Heart left ventricle (tissue), 16 donors: ENCODE data around the gene DIP2C. TPM values are rescaled to one million over a fixed set of nuclear protein-coding genes. Genes with fewer than 3 reads are reported as not detected.

Source experiments
- ATAC-seq, 4 donors: fragments of 200-7000 bp; cut with Tn5 transposase; one replicate each; pipeline ENCODE4 v1.9.1; 2020 to 2022; ENCODE audit warnings: moderate library complexity in 4 of 4, mild to moderate bottlenecking in 3 of 4, moderate number of reproducible peaks in 1 of 4
- DNase-seq, 5 donors: peaks; one replicate each; pipeline ENCODE4 v3.0.0-alpha.2; 2020
- H3K27ac ChIP-seq, 12 donors: fragments of 200-600 bp; sonication (generic) in 4 of 12; one replicate each; pipeline versions ENCODE4 v1.5.0 to v1.8.0; 2016 to 2022; ENCODE audit warnings: mild to moderate bottlenecking in 2 of 12
- H3K27me3 ChIP-seq, 9 donors: fragments of 200-600 bp; sonication (generic) in 2 of 9; one replicate each; pipeline versions ENCODE4 v1.5.1 to v1.8.0; 2016 to 2022; ENCODE audit warnings: mild to moderate bottlenecking in 3 of 9
- H3K36me3 ChIP-seq, 9 donors: fragments of 200-600 bp; sonication (generic) in 2 of 9; one replicate each; pipeline versions ENCODE4 v1.5.0 to v1.8.0; 2018 to 2022; ENCODE audit warnings: mild to moderate bottlenecking in 2 of 9
- H3K4me1 ChIP-seq, 12 donors: fragments of 200-600 bp; sonication (generic) in 4 of 12; one replicate each; pipeline versions ENCODE4 v1.5.0 to v1.8.0; 2016 to 2022; ENCODE audit warnings: mild to moderate bottlenecking in 3 of 12
- H3K4me3 ChIP-seq, 12 donors: fragments of 200-600 bp; sonication (generic) in 4 of 12; one replicate each; pipeline versions ENCODE4 v1.5.0 to v1.8.0; 2017 to 2022; ENCODE audit warnings: mild to moderate bottlenecking in 9 of 12, moderate library complexity in 4 of 12
- H3K9me3 ChIP-seq, 12 donors: fragments of 200-600 bp; sonication (generic) in 4 of 12; one replicate each; pipeline versions ENCODE4 v1.5.0 to v1.8.0; 2016 to 2022; ENCODE audit warnings: mild to moderate bottlenecking in 1 of 12
- POLR2A ChIP-seq, 2 donors: fragments of 450-650 bp; IDR thresholded peaks; one replicate each; pipeline ENCODE4 v1.6.1; 2017; ENCODE audit warnings: antibody characterized with exemption in 2 of 2, mild to moderate bottlenecking in 2 of 2, moderate library complexity in 2 of 2
- WGBS, 4 donors: extraction: QIAGEN DNeasy Blood & Tissue Kit in 2 of 4; methylation state at CpG; one replicate each; pipeline versions ENCODE4 v1.1.5 to v1.1.7; 2013 to 2018; 5-methylcytosine and 5-hydroxymethylcytosine counted together
- intact Hi-C, 10 donors: fragments of 100-400 bp; cut with DNase I; formaldehyde crosslinking; loops; one replicate each; pipeline versions ENCODE4 v1.11.1 to v1.14.2; 2022
- polyA plus RNA-seq, 2 donors: library from polyadenylated mRNA; stranded (reverse); fragments of 200-250 nt; gene quantifications; one replicate each; pipeline ENCODE4 v1.2.3, GENCODE V29; 2013
- total RNA-seq, 9 donors: library from RNA; depleted of rRNA in 2 of 9; stranded (reverse); fragments of >200 nt in 2 of 9; fragmentation: NEBNext Ultra II Directional in 3 of 9; extraction: Animal tissue kit (Norgen Biotek cat#: 25700) in 3 of 9; gene quantifications; one replicate each; pipeline versions ENCODE4 v1.1.0 to v1.2.4, GENCODE V29; 2016 to 2023
- TF ChIP-seq, protein P1 (sequence below), 12 donors: fragments of 200-600 bp; sonication (generic) in 4 of 12; IDR thresholded peaks; one replicate each; pipeline versions ENCODE4 v1.5.0 to v1.8.0; 2018 to 2022; ENCODE audit warnings: antibody characterized with exemption in 12 of 12, mild to moderate bottlenecking in 5 of 12
- donor health status: ischemic (EF 13 %, LVEDD 7.1; RV severe dilation, severe dysfunction).
- donor health status: healthy with polysubstance abuse.
- donor health status: DM: no; HTN: yes; CAD: no.
- donor health status: DM: no; HTN: no; CAD: no.
- donor health status: ischemic (EF 25% LVEDD 6.9; RV normal size, moderate dysfunction).
- donor health status: ischemic (EF 25% LVEDD 5.7; RV mildly dilated, moderate dysfunction).
- donor health status: healthy.
- donor health status: DM: yes; HTN: yes; CAD: no.
- donor health status: ischemic (EF 35%, LVEDD 5.7; RV mildly dilated, moderate dysfunction).
- donor health status: nonischemic (EF 11% LVEDD 7.7; RV severe dilation, severe dysfunction).
- donor health status: DM: yes; HTN: yes; CAD: no.
- donor health status: PGD.
- donor health status: ischemic (EF 29% LVEDD 5.4; RV normal size, mild dysfunction).
- donor health status: nonischemic (EF 23%, LVEDD 6.1; RV moderate dilation, normal function).

The DIP2C gene
- total and polyA plus RNA-seq, 11 donors: 7.4 to 43.1 (median 28.5) TPM

DNA sequence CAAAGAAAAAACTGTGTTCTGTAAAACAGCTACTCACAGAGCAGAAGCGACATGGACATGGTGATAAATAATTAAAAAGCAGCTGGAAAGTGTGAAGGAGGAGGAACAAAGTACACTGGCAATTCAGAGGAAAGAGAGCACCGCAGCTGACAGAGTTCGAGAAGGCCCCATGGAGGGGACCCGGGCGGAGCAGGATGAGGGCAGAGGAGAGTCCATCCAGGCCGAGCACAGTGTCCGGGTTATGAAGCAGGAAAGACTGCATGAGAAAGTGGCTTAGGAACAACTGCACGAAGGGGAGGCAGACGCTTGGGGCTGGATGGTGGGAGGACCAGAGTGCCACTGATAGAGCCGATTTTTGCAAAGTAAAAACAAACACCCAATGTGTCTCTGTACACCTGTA, 368.7 kb downstream of the DIP2C start:
- intact Hi-C loops: no loop called here
- H3K36me3 ChIP-seq: peaks cover 0 to 50% (median 25%) of the 10 kb centered on the region in 9 donors
- DNase-seq (no peak), ATAC-seq (no peak)
- H3K27ac ChIP-seq: no peak overlapping the region
- no peaks in the 10 kb centered on the region for H3K9me3 ChIP-seq
- 94 to 97% (median 96%) methylated on average over 10 of the region's 10 CpGs for WGBS, 4 donors
- H3K4me1 ChIP-seq: peaks cover 0 to 18% (median 2%) of the 10 kb centered on the region in 12 donors
- TF ChIP-seq POLR2A (IDR thresholded peaks at IDR 0.05): no peak
- TF ChIP-seq, protein P1, sequence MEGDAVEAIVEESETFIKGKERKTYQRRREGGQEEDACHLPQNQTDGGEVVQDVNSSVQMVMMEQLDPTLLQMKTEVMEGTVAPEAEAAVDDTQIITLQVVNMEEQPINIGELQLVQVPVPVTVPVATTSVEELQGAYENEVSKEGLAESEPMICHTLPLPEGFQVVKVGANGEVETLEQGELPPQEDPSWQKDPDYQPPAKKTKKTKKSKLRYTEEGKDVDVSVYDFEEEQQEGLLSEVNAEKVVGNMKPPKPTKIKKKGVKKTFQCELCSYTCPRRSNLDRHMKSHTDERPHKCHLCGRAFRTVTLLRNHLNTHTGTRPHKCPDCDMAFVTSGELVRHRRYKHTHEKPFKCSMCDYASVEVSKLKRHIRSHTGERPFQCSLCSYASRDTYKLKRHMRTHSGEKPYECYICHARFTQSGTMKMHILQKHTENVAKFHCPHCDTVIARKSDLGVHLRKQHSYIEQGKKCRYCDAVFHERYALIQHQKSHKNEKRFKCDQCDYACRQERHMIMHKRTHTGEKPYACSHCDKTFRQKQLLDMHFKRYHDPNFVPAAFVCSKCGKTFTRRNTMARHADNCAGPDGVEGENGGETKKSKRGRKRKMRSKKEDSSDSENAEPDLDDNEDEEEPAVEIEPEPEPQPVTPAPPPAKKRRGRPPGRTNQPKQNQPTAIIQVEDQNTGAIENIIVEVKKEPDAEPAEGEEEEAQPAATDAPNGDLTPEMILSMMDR (IDR thresholded peaks at IDR 0.05): no peak
- H3K27me3 ChIP-seq: no peaks in the 10 kb centered on the region
- no peak overlapping the region for H3K4me3 ChIP-seq

DNA sequence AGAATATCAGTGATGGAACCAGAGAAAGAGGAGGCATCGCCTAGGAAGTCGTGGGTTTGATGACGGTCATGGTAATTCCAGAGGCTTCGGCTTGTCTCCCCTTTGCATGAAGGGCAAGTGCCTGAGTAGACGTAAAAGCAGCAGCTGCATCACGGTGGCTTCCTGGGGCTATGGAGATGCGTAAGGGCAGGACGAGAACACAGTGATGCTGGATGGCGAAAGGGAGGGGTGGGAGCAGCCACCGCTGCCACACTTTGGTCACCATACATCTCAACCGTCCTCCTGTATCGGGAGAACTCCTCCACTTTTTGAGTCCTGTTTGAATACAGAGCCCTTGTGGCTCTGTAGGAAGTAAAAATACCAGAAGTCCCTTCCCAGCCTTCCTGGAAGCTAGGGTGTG, 371.5 kb downstream of the DIP2C start:
- Histone ChIP-seq H3K9me3 (no peaks in the 10 kb centered on the region), H3K4me1 (peaks cover 0 to 12% (median 0%) of the 10 kb centered on the region in 12 donors), H3K36me3 (peaks cover 0 to 48% (median 16%) of the 10 kb centered on the region in 9 donors), H3K27me3 (no peaks in the 10 kb centered on the region), H3K27ac (no peak overlapping the region), H3K4me3 (no peak overlapping the region)
- TF ChIP-seq, protein P1 (IDR thresholded peaks at IDR 0.05): no peak
- no peak for TF ChIP-seq POLR2A (IDR thresholded peaks at IDR 0.05)
- no peak for ATAC-seq
- WGBS, 4 donors: 91 to 92% (median 92%) methylated on average over 12 of the region's 12 CpGs
- DNase-seq: no peak
- intact Hi-C loops: no loop called here

DNA sequence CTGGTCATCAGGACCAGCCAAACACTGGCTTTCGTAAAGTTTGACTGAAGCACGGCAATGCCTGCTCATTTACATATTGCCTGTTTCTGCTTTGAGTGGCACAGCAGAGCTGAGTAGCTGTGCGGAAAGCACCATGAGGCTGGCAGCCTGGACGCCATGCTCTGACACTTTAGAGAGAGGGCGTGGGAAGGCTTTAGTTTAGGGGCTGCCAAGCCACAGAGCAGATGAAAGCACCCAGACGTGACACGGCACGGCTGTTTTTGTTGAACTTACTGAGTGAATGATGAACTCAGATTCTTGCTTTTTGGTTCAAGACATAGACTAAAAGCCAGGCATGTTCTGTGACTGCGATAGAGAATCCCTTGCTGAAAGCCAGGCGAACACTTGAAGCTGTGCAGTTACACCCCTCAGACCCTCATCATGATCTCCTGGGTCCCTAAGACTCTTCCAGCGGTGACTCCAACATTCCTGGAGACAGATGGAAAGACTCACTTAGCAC, 372.1 kb downstream of the DIP2C start:
- TF ChIP-seq, protein P1 (IDR thresholded peaks at IDR 0.05): no peak
- TF ChIP-seq POLR2A (IDR thresholded peaks at IDR 0.05): no peak
- peaks cover 0 to 48% (median 19%) of the 10 kb centered on the region in 9 donors for H3K36me3 ChIP-seq
- H3K27ac ChIP-seq: no peak overlapping the region
- WGBS, 4 donors: 67 to 76% (median 72%) methylated on average over 11 of the region's 11 CpGs
- H3K27me3 ChIP-seq: no peaks in the 10 kb centered on the region
- H3K9me3 ChIP-seq: no peaks in the 10 kb centered on the region
- ATAC-seq: peak; percentile 73 to 87 (median 84)
- H3K4me3 ChIP-seq: no peak overlapping the region
- intact Hi-C loops: no loop called here
- H3K4me1 ChIP-seq: peaks cover 0 to 12% (median 0%) of the 10 kb centered on the region in 12 donors
- peak in 4 of 5 donors; percentile 45 to 68 (median 56) for DNase-seq

DNA sequence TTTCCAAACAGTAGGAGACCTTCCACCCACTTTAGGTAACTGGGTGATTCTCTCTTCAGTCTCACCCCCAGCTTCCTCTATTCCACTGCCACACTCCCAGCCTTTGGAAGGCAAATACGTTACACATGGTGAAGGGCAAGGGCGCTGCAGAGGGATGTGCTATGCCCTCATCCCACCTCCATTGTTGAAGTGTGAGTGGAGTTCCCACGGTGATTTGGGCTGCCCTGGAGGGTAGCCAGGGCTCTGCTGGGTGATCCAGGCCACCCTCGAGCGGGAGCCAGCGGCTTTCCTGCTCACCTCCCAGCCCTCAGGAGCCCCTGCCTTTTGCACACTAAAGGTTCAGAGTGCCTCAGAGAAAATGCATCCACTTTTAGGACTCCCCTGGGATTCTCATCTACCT, 373.1 kb downstream of the DIP2C start:
- DNase-seq (no peak), ATAC-seq (peak in 1 of 4 donors; percentile 14)
- no peak overlapping the region for H3K4me3 ChIP-seq
- no peak overlapping the region for H3K27ac ChIP-seq
- peaks cover 0 to 12% (median 0%) of the 10 kb centered on the region in 12 donors for H3K4me1 ChIP-seq
- no peaks in the 10 kb centered on the region for H3K9me3 ChIP-seq
- intact Hi-C loops: no loop called here
- H3K36me3 ChIP-seq: peaks cover 0 to 48% (median 20%) of the 10 kb centered on the region in 9 donors
- TF ChIP-seq, protein P1 (IDR thresholded peaks at IDR 0.05): no peak
- no peak for TF ChIP-seq POLR2A (IDR thresholded peaks at IDR 0.05)
- no peaks in the 10 kb centered on the region for H3K27me3 ChIP-seq
- WGBS, 4 donors: 74 to 82% (median 79%) methylated on average over 6 of the region's 6 CpGs
